ENCODE data around the gene BLNK.

The BLNK gene

GRCh38 chr10:96236090-96236478 is 35.3 kb downstream of the BLNK start:
- Histone ChIP-seq H3K9me3 (ENCODE audit: control insufficient read depth, low read length) (no peaks in the 10 kb centered on the region), H3K4me2 (ENCODE audit: low read length, poor library complexity, severe bottlenecking) (no peak overlapping the region), H4K8ac (ENCODE audit: low read length) (no peak overlapping the region), H3K79me1 (replicated peaks; ENCODE audit: low read length, poor library complexity, severe bottlenecking) (no peaks in the 10 kb centered on the region), H2BK120ac (ENCODE audit: low read depth, low read length) (no peak overlapping the region), H3K18ac (ENCODE audit: low read depth in 1 of 2, low read length in 2 of 2) (no peak overlapping the region), H3K9ac (ENCODE audit: low read length) (no peak overlapping the region), H2BK15ac (ENCODE audit: low read depth, poor library complexity, severe bottlenecking) (no peak overlapping the region), H2AK5ac (ENCODE audit: low read length, severe bottlenecking) (no peak overlapping the region), H3K23ac (ENCODE audit: low read length in 2 of 2) (no peak overlapping the region), H3K27ac (ENCODE audit: low read length, poor library complexity, severe bottlenecking) (no peak overlapping the region), H2AFZ (ENCODE audit: low read depth, low read length) (no peak overlapping the region), H3K27me3 (ENCODE audit: control insufficient read depth in 1 of 2, insufficient read depth in 1 of 2, low read length in 2 of 2) (peaks cover 10 to 11% of the 10 kb centered on the region in 2 experiments), H3K14ac (ENCODE audit: low read length in 2 of 2) (no peak overlapping the region), H2BK12ac (ENCODE audit: low read length in 2 of 2) (no peak overlapping the region), H4K91ac (ENCODE audit: low read length) (no peak overlapping the region), H3K4ac (ENCODE audit: low read depth in 1 of 2, low read length in 2 of 2) (no peak overlapping the region), H2BK5ac (ENCODE audit: low read depth, low read length, poor library complexity, severe bottlenecking) (no peak overlapping the region), H3K36me3 (ENCODE audit: control insufficient read depth in 1 of 2, insufficient read depth in 2 of 2, low read depth in 1 of 2, low read length in 2 of 2) (no peaks in the 10 kb centered on the region), H3K4me1 (ENCODE audit: control insufficient read depth, insufficient read depth, low read depth, low read length) (no peaks in the 10 kb centered on the region), H3K4me3 (ENCODE audit: insufficient read depth in 1 of 2, low read depth in 1 of 2, low read length in 2 of 2) (no peak overlapping the region)
- no peak for DNase-seq
- 89% methylated on average over 4 of the region's 6 CpGs for WGBS

- Histone ChIP-seq H3K14ac (ENCODE audit: low read length in 2 of 2) (no peak overlapping the region), H2BK12ac (ENCODE audit: low read length in 2 of 2) (no peak overlapping the region), H3K27me3 (ENCODE audit: control insufficient read depth in 1 of 2, insufficient read depth in 1 of 2, low read length in 2 of 2) (peaks cover 9 to 10% of the 10 kb centered on the region in 2 experiments), H3K79me1 (replicated peaks; ENCODE audit: low read length, poor library complexity, severe bottlenecking) (no peaks in the 10 kb centered on the region), H3K23ac (ENCODE audit: low read length in 2 of 2) (no peak overlapping the region), H3K18ac (ENCODE audit: low read depth in 1 of 2, low read length in 2 of 2) (no peak overlapping the region), H2AK5ac (ENCODE audit: low read length, severe bottlenecking) (no peak overlapping the region), H4K91ac (ENCODE audit: low read length) (no peak overlapping the region), H2AFZ (ENCODE audit: low read depth, low read length) (no peak overlapping the region), H3K9me3 (ENCODE audit: control insufficient read depth, low read length) (no peaks in the 10 kb centered on the region), H3K4me2 (ENCODE audit: low read length, poor library complexity, severe bottlenecking) (no peak overlapping the region), H3K4me3 (ENCODE audit: insufficient read depth in 1 of 2, low read depth in 1 of 2, low read length in 2 of 2) (no peak overlapping the region), H3K27ac (ENCODE audit: low read length, poor library complexity, severe bottlenecking) (no peak overlapping the region), H4K8ac (ENCODE audit: low read length) (no peak overlapping the region), H3K36me3 (ENCODE audit: control insufficient read depth in 1 of 2, insufficient read depth in 2 of 2, low read depth in 1 of 2, low read length in 2 of 2) (no peaks in the 10 kb centered on the region), H3K4me1 (ENCODE audit: control insufficient read depth, insufficient read depth, low read depth, low read length) (no peaks in the 10 kb centered on the region), H2BK5ac (ENCODE audit: low read depth, low read length, poor library complexity, severe bottlenecking) (no peak overlapping the region), H3K9ac (ENCODE audit: low read length) (no peak overlapping the region), H2BK120ac (ENCODE audit: low read depth, low read length) (no peak overlapping the region), H3K4ac (ENCODE audit: low read depth in 1 of 2, low read length in 2 of 2) (no peak overlapping the region), H2BK15ac (ENCODE audit: low read depth, poor library complexity, severe bottlenecking) (no peak overlapping the region)
- no peak for DNase-seq
- 81% methylated on average over 8 of the region's 8 CpGs for WGBS
These were observed 35.9 kb downstream of the BLNK start for GRCh38 chr10:96235326-96236089.

GRCh38 chr10:96233959-96234358 is 37.4 kb downstream of the BLNK start:
- Histone ChIP-seq H3K4me3 (ENCODE audit: insufficient read depth in 1 of 2, low read depth in 1 of 2, low read length in 2 of 2) (no peak overlapping the region), H2AFZ (ENCODE audit: low read depth, low read length) (no peak overlapping the region), H3K14ac (ENCODE audit: low read length in 2 of 2) (no peak overlapping the region), H4K91ac (ENCODE audit: low read length) (no peak overlapping the region), H3K18ac (ENCODE audit: low read depth in 1 of 2, low read length in 2 of 2) (no peak overlapping the region), H2AK5ac (ENCODE audit: low read length, severe bottlenecking) (no peak overlapping the region), H2BK12ac (ENCODE audit: low read length in 2 of 2) (no peak overlapping the region), H3K23ac (ENCODE audit: low read length in 2 of 2) (no peak overlapping the region), H3K4ac (ENCODE audit: low read depth in 1 of 2, low read length in 2 of 2) (no peak overlapping the region), H3K9ac (ENCODE audit: low read length) (no peak overlapping the region), H2BK15ac (ENCODE audit: low read depth, poor library complexity, severe bottlenecking) (no peak overlapping the region), H2BK5ac (ENCODE audit: low read depth, low read length, poor library complexity, severe bottlenecking) (no peak overlapping the region), H3K9me3 (ENCODE audit: control insufficient read depth, low read length) (no peaks in the 10 kb centered on the region), H4K8ac (ENCODE audit: low read length) (no peak overlapping the region), H3K79me1 (replicated peaks; ENCODE audit: low read length, poor library complexity, severe bottlenecking) (no peaks in the 10 kb centered on the region), H3K4me2 (ENCODE audit: low read length, poor library complexity, severe bottlenecking) (no peak overlapping the region), H3K4me1 (ENCODE audit: control insufficient read depth, insufficient read depth, low read depth, low read length) (no peaks in the 10 kb centered on the region), H3K27me3 (ENCODE audit: control insufficient read depth in 1 of 2, insufficient read depth in 1 of 2, low read length in 2 of 2) (peaks cover 9 to 10% of the 10 kb centered on the region in 2 experiments), H3K27ac (ENCODE audit: low read length, poor library complexity, severe bottlenecking) (no peak overlapping the region), H3K36me3 (ENCODE audit: control insufficient read depth in 1 of 2, insufficient read depth in 2 of 2, low read depth in 1 of 2, low read length in 2 of 2) (no peaks in the 10 kb centered on the region), H2BK120ac (ENCODE audit: low read depth, low read length) (no peak overlapping the region)
- no peak for DNase-seq
- 45% methylated on average over 2 of the region's 2 CpGs for WGBS

- Histone ChIP-seq H3K36me3 (ENCODE audit: control insufficient read depth in 1 of 2, insufficient read depth in 2 of 2, low read depth in 1 of 2, low read length in 2 of 2) (no peaks in the 10 kb centered on the region), H2BK5ac (ENCODE audit: low read depth, low read length, poor library complexity, severe bottlenecking) (no peak overlapping the region), H3K9ac (ENCODE audit: low read length) (no peak overlapping the region), H2BK15ac (ENCODE audit: low read depth, poor library complexity, severe bottlenecking) (no peak overlapping the region), H2BK12ac (ENCODE audit: low read length in 2 of 2) (no peak overlapping the region), H3K23ac (ENCODE audit: low read length in 2 of 2) (no peak overlapping the region), H3K4me2 (ENCODE audit: low read length, poor library complexity, severe bottlenecking) (no peak overlapping the region), H3K79me1 (replicated peaks; ENCODE audit: low read length, poor library complexity, severe bottlenecking) (no peaks in the 10 kb centered on the region), H3K27me3 (ENCODE audit: control insufficient read depth in 1 of 2, insufficient read depth in 1 of 2, low read length in 2 of 2) (peaks cover 0 to 4% of the 10 kb centered on the region in 2 experiments), H3K14ac (ENCODE audit: low read length in 2 of 2) (no peak overlapping the region), H4K91ac (ENCODE audit: low read length) (no peak overlapping the region), H3K4me3 (ENCODE audit: insufficient read depth in 1 of 2, low read depth in 1 of 2, low read length in 2 of 2) (no peak overlapping the region), H2AFZ (ENCODE audit: low read depth, low read length) (no peak overlapping the region), H3K9me3 (ENCODE audit: control insufficient read depth, low read length) (no peaks in the 10 kb centered on the region), H3K27ac (ENCODE audit: low read length, poor library complexity, severe bottlenecking) (no peak overlapping the region), H3K18ac (ENCODE audit: low read depth in 1 of 2, low read length in 2 of 2) (no peak overlapping the region), H3K4ac (ENCODE audit: low read depth in 1 of 2, low read length in 2 of 2) (no peak overlapping the region), H2BK120ac (ENCODE audit: low read depth, low read length) (no peak overlapping the region), H2AK5ac (ENCODE audit: low read length, severe bottlenecking) (no peak overlapping the region), H4K8ac (ENCODE audit: low read length) (no peak overlapping the region), H3K4me1 (ENCODE audit: control insufficient read depth, insufficient read depth, low read depth, low read length) (no peaks in the 10 kb centered on the region)
- no peak for DNase-seq
- WGBS, result 83% methylated on average over 5 of the region's 6 CpGs
These were observed 40.8 kb downstream of the BLNK start for GRCh38 chr10:96230527-96230926.

Measured in mesenchymal stem cell (in vitro differentiated cells and primary cell).